CD4-positive, alpha-beta T cell treated with Interleukin-6 for 4 hours (primary cell): ENCODE measurements around the gene DDRGK1.
"Not testable (repeated sequence)": the region's sequence is repeated elsewhere in the genome, so short reads cannot be mapped to it uniquely, and the experiment has no call there.

ENCODE experiments used
- DNase-seq: peaks from one replicate; pipeline ENCODE4 v3.0.0-alpha.2; 2020; ENCODE audit warnings: mixed read lengths

DDRGK1 gene

DNA sequence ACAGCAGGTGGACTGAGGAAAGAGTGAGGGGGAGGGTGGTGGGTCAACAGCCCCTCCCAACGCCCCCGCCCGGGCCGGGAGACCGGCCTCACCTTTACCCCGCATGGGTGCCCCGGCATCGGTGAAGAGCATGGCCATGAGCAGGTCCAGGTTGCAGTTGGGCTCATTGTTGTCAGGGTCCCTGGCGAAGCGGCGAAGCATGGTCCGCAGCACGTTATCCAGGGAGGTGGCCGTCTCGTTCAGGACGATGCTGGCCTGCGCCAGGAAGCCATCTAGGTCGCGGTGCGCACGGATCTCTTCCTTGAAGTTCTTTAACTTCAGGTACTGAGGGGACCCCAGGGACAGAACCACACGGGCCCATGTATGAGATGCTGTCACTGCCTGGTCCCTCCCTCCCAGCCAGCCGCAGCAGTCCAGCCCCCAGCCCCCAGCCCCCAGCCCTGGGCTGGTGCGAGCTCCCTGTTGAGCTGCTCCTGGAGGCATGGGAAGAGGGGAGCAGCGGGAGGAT, 29.6 kb upstream of the DDRGK1 start:
- DNase-seq, result no peak

DNA sequence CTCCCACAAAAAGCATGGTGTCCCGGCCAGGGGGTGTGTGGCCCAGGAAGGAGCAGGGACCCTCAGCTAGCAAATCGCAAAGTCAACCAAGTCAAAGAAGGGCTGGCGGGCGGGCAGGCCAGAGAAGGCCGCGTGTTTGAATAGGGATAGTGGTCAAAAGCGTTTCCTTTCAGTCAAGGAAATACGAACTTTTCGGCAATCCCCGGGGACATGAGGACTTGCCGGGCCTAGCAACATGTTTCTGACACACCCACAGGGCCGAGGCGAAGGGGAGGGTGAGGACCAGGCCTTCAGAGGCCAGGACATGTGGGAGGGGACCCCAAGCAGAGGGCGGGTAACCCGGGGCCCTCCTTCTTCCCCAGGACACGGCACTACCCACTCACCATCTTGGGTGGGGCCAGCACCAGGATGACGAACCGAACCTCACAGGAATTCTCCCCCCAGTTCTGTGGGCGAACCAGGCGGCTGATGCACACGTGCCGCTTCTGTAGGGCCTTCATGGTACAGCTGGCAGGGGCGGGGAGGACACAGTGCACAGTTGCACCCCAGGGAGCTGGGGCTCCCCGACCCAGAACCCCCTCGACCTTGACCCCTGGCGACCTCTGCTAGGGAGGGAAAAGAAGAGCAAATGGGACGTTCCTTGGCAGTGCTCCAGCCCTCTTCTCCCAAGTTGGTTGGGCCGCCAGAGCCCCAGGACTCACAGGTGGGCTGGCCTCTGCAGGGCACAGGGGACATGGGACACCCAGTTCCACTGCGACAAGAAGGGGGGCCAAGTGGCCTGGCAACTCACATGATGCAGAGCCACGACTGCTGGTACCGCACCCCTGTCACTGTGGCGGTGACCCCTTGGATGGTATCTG, 28.9 kb upstream of the DDRGK1 start:
- no peak for DNase-seq

DNA sequence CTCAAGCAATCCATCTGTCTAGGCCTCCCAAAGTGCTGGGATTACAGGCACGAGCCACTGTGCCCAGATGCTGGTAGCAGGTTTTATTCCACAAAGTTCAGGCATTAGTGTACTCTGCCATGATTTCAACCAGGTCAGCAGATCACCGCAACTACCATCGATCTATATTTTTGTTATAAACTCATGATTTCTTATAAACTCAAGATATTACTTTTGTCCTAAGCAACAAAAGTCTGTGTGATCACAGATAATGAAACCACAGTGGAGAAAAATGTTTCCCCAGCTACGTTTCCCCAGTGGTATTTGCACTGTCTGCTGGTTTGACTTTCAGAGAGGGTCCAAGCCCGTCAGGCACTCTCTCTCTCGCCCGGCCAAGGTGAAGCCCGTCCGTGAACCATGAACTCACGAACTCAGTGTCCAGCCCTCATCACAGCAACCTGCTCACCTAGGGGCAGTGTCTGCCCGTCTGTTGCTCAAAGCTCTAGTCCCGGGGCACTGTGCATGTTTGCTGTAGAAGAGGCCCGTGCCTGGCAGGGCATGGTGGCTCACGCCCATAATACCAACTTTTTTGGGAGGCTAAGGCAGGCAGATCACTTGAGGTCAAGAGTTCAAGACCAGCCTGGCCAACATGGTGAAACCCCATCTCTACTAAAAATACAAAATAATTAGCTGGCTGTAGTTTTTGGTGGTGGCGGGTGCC, 27.6 kb upstream of the DDRGK1 start:
- DNase-seq, result no peak

DNA sequence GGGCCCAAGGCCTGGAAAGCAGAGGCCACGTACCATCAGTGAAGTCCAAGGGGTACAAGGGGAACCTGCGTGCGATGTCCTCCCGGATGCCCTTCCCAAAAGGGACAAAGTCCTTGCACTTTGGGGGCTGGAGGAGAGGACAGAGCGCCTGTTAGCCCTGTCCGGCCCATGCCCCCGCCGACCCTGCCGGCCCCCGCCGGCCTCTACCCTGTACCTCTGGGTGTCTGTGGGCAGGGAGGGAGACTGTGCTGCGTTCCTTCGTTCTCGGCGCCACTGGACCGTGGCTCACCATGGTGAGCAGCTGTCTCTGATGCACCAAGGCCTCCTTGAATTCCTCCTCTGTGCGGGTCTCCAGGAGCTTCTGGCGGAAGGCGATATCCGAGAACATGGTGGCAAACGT, 26.6 kb upstream of the DDRGK1 start:
- no peak for DNase-seq

DNA sequence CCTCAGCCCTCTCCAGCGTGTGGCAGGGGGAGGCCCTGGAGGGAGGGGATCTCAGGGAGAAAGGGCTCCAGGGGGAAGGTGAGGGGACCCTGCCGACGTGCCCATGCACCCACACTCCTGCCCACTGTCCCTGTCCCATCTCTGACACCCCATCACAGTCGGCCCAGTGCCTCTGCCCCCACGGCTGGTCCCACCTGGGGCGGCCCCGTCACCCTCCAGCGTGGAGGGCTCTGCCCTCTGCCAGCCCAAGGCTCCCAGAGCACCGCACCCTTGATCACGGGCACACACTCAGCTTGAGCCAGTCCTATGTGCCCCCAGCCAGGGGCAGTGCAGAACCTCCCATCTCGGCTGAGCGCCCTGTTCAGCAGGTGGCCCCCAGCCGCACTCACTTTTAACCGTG, 25.3 kb upstream of the DDRGK1 start:
- no peak for DNase-seq

DNA sequence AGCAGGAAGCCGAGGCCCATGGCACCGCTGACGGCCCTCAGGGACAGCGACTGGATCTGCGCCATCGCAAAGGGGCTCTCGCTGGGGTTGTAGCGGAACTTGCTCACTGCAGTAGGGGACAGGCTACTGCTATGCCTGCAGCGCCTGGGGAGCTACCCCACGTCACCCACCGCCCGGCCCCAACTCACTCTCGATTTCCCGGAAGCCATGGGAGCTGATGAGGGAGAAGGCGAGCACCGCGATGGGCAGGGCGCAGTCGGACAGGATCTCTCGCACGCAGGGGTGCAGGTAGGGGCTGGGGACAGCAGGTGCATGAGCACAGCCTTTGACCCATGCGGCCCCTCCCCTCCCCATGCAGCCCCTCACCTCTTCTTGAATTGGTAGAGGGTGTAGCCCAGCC, 24.7 kb upstream of the DDRGK1 start:
- DNase-seq, result no peak

DNA sequence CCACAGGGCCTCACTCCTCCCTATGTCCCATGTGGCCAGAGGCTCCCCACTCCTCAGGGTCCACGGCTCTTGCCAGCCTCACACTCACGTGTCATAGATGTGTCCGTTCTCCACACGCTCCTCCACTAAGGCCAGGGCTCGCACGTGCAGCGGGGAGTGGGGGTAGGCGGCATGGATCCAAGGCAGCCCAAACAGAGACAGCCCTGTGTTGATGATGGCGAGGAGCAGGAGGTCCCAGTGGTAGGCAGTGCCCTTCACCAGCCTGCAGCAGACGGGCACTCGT, 24.2 kb upstream of the DDRGK1 start:
- DNase-seq, result no peak

DNA sequence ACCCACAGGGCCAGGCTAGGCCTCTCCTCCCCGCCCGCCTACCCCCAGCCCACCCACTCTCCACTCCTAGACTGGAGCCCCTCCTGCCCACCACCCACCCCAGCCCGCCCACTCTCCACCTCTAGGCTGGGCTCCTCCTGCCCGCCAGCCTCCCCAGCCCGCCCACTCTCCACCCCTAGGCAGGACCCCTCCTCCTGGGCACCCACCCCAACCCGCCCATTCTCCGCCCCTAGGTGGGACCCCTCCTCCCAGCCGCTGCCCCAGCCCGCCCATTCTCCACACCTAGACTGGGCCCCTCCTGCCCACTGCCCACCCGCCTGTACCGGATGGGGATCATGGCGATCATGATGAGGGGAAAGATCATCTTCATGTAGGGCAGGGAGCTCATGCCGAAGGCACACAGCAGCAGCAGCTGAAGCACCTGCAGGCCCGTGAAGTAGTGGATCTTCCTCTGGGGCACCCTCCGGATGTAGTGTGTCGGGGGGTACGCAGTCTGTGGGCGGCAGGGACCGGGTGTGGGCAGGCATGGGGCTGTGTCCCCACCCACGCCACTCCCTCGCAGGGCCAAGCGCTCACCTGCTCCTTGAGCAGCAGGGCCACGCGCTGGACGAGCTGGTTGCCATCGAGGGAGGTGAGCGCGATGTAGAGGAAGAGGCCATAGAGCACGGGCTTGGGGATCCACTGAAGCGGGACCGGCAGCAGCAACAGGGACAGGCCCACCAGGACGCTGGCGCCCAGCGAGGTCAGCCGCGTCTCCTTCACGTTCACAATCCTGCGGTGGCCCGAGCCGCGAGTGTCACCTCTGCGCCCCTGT, 23.7 kb upstream of the DDRGK1 start:
- no peak for DNase-seq

DNA sequence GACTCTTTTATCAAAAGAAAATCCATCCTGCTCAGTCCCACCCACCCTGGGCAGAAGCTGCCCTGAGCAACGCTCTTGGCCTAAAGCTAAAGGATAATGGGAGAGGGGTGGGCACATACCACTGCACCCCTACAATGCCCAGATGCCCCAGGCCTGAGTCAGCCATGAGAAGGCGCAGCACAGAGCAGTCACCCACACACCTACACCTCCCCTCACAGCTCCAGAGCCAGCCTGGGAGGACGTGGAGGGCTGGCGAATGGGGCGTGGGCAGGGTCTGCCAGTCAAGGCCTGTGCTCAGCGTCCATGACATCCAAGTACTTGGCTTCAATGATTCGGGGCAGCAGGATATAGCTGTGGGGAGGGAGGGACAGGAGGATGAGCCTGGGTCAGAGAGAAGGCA, 23.0 kb upstream of the DDRGK1 start:
- no peak for DNase-seq

DNA sequence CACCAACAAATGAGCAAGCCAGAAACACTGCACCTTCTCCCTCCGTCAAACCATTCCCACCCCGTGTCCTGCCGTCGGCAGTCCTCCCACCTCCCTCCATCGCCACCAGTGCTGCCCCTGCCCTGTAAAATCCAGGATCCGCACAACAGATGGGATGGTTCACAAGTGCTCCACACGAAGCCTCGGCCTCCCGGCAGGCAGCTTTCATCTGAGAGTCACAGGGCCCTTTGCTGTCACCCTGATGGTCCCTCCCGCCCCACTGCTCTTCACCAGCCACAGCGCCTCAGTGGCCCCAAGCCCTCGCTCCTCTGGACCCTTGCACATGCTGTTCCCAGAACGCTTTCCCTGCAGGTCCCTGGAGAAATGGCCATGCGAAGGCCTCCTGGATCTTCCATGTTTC, 22.4 kb upstream of the DDRGK1 start:
- DNase-seq, result no peak

DNA sequence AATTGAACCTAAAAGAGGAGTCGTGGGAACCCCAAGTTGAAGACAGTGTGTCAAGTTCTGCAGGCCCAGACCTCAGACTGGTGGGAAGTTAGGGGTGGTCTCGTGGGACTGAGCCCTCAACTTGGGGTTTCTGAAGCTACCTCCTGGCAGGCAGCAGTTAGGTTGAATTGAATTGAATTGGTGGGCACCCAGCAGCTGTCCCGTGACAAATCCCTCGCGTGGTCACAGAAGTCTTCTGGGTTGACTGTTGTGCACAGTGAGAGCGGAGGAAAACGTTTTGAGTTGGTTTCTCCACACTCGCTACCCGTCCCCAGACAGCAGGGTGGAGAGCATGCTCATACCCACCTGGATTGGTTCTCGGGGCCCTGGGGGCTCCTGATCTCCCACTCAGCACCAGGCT, 21.6 kb upstream of the DDRGK1 start:
- DNase-seq, result no peak

DNA sequence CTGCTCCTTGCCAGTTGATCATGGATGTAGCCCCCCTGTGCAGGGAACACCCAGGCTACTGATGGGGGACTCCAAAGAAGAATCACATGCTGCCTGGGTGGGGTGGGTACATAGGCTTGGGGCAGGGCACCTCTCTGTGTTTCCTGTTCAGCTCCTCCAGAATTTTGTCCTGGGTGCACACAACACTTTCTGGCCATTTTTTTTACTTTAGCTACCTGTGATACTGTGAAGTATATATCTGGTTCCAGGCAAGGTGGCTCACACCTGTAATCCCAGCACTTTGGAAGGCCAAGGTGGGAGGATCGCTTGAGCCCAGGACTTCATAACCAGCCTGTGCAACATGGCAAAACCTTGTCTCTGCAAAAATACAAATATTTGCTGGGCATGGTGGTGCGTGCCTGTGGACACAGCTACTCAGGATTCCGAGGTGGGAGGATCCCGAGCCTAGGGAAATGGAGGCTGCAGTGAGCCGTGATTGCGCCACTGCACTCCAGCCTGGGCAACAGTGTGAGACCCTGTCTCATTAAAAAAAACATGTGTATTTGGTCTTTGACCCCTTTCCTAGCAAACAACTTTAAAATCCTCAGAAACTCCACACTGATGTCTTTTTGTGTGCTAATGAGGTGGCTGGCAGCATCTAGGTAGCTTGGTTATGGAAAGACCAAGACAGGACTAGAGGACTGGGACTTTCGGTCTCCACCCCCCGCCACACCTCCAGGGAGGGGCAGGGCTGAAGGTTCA, 20.4 kb upstream of the DDRGK1 start:
- DNase-seq, result no peak

DNA sequence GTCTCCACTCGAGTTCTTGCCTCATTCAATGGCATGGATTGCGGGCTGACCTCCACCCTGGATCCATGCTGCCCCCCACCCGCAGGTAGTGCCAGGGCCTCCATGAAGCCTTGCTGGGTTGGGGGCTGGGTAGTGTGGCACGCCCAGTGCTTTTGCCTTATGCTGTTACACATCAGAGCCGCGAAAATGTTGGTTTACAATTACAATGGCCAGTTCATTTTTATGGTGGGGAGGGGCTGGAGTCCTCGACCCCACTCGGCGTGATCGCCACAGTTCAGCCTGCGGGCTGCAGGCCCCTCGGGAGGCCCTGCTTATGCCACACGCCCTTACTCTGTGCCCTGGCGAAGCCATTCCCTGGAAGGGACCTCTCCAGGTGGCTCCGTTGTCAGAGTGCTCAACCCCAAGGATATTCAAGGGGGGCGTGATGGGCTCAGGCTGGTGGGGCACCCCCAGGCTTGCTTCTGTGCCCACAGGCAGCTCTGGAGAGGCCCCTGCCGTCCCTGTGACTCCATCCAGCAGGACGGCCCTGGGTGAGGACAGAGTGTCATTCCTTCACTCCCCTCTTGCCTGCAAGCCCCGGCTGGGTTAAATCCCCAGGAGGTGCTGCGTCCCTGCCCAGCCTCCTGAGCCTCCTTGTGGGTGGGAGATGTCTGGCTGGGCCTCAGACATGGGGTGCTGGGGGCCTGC, 19.7 kb upstream of the DDRGK1 start:
- no peak for DNase-seq

DNA sequence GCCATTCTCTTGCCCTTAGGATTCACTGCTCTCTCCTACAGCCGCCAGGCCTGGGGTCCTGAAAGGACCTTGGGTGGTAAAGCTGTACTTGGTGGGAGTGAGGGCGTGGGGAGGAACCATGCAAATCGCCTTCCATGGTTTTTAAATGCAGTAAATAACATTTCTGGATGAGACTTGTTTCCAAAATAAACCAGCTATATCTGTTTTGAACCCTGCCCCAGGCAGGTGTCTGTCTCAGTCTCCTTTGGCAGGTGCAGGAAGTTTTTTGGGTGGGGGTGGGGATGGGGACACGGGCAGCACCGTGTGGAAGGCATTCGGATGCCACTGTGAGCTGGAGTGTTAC, 19.1 kb upstream of the DDRGK1 start:
- DNase-seq, result no peak

DNA sequence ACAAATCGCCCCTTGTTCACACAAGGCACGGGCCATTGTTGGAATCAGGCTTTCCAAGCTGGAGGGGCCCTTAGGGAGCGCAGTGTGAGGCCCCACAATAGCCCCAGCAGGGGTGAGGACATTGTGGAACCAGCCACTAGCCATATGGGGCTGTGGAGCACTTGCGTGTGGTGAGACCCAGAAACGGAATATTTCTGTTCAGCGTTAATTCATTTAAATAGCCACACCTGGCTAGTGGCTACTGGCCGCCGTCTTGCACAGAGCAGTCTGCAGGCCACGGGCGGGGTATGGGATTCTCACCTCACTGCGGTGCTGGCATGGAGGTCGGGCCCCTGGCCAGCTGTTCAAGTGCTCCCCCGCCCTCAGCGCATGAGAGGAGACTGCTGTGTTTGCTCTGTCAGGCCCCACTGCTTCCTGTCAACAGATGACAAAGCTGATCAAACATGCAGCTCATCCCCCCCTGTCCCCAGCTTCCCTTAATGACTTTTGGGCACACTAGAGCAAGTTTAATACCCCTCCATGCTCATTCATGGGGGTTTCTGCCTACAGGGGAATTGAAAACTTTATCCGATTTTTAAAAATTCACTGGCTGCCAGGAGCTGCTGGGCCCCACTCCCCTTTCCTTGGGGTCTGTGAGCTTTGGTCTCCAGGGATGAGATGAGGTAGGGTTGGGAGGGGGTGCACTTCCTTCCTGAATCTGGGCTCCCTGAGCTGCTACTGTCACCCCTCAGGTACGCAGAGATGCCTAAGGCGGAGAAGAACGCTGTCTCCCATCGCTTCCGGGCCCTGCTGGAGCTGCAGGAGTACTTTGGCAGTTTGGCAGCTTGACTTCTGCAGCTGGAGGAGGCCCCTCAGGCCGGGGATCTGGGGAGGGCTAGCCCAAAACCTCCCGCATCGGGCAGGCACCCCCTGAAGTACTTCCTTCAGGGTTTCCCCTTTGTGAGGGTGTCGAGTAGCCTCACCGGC, 18.4 kb upstream of the DDRGK1 start:
- DNase-seq, result peak; percentile 65

DNA sequence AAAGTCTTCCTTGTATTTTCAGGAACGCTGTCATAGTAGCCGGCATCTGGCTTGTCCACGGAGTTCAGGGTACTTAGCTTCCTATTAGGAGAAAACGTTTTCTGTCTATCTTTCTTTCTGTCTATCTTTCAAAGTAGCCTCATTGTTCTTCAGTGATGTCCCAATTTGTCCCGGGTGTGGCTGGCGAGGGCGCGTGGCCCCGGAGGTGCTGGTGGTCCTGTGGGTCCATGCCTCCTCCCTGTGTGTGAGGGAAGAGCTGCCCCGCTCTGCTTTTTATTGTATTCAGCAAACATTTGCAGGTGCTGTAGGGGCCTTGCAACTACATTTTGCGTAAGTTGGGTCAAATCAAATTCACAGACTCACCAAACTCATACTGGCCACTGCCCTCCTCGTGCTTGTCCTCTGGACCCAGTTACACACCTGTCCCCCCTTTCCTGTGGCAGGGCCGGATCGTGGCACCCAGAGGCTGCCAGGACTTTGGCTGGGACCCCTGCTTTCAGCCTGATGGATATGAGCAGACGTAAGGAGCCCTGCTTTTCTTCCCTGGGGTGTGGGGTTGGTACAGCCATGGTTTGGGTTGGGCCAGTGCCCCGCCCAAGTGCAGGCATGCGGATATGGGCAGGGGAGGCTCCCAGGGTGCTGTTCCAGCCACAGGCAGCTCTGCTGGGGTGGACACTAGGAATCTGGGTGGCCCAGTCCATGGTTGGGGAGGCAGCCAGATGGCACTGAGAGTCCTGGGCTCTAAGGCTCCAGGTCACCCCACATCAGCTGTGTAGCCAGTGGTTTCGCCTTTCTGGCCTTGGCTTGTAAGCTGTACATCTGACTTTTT, 17.1 kb upstream of the DDRGK1 start:
- no peak for DNase-seq

DNA sequence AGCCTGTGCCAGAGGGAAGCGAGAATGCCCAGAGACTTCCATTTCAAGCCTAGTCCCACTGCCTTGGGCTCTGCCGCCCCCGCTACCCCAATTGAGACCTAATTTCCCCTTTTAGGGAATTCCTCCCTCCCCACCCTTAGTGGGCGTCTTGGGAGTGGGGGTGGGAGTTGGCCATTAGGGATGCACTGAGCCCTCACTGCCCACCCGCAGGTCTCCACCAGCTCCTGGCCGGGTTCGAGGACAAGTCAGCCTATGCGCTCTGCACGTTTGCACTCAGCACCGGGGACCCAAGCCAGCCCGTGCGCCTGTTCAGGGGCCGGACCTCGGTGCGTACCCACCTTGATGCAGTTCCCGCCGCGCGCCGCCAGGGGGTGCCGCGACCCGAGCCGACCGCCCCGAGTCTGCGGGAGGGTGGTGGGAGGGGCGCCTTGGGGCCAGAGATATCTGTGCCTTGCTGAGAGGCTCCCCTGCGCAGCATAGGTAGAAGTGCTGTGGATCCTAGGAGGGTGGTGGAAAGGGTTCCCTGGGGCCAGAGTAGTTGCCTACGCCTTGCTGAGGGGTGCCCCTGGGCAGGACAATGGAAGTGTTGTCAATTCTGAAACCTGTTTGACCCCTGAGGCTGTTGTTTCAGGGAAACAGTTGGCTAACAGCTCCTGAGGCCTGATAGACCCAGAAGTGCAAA, 14.0 kb upstream of the DDRGK1 start:
- DNase-seq, result peak; percentile 75

DNA sequence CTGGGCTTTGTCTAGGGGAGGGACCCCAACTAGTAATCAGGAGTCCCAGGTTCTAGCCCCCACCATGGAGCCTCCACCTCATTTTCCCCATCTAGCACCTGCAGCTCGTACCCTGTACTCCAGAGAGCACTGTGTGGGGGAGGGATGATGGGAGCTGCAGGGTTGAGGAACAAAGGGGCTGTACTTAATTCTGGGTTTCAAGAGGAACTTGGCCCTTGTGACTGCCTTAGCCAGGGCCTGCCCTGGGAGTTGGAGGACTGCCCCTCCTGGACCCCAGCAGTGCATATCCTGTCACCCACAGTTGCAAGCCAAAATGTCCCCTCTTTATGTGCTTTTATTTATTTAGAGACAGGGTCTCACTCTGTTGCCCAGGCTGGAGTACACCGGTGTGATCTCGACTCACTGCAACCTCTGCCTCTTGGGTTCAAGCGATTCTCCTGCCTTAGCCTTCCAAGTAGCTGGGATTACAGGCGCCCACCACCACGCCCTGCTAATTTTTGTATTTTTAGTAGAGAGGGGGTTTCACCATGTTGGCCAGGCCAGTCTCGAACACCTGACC, 11.0 kb upstream of the DDRGK1 start:
- DNase-seq, result not testable (repeated sequence)

DNA sequence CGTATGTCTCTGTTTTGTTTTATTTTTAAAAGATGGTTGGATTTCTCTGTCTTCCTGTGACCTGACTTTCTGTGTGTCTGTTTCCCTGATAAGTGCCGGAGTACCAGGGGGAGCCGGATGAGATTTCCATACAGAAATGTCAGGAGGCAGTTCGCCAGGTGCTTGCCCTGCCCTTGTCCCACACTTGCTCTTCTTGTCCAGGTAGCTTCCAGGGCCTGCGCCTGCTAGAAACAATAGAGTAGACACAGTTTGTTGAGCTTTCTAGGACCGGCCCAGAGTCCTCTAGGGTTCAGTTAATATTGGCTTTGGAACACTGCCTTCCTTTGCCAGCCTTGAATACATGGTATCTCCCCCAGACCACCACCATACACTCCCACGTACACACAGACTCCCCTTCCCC, 8.7 kb upstream of the DDRGK1 start:
- DNase-seq, result no peak
